Esophagus muscularis mucosa (tissue), 4 donors: ENCODE data around the gene RHOF. TPM values are rescaled to one million over a fixed set of nuclear protein-coding genes. Genes with fewer than 3 reads are reported as not detected.
A peak's percentile ranks its signal among the peaks of the same experiment; 100 is the strongest.

Source experiments
- DNase-seq: peaks from one replicate; pipeline ENCODE4 v3.0.0-alpha.2; 2017; ENCODE audit errors: extremely low spot score
- H3K27ac ChIP-seq, 4 donors: fragments of 200-600 bp; sonication (generic); replicated peaks in 1 of 4; 1 replicate in 3 of 4; 2 replicates in 1 of 4; pipeline ENCODE4 v1.5.1; 2016 to 2019; ENCODE audit warnings: mild to moderate bottlenecking in 1 of 4
- H3K27me3 ChIP-seq, 4 donors: fragments of 200-600 bp; sonication (generic); one replicate each; pipeline versions ENCODE4 v1.5.1 to v1.6.0; 2016 to 2019
- H3K36me3 ChIP-seq, 4 donors: fragments of 200-600 bp; sonication (generic); one replicate each; pipeline ENCODE4 v1.5.1; 2016 to 2019
- H3K4me1 ChIP-seq, 4 donors: fragments of 200-600 bp; sonication (generic); one replicate each; pipeline ENCODE4 v1.5.1; 2016 to 2019
- H3K4me3 ChIP-seq, 4 donors: fragments of 200-600 bp; sonication (generic); 1 replicate in 2 of 4; 2 replicates in 2 of 4; pipeline ENCODE4 v1.5.1; 2016 to 2019; ENCODE audit warnings: mild to moderate bottlenecking in 4 of 4, moderate library complexity in 1 of 4
- H3K9me3 ChIP-seq, 4 donors: fragments of 200-600 bp; sonication (generic); 1 replicate in 3 of 4; 2 replicates in 1 of 4; pipeline ENCODE4 v1.5.1; 2016 to 2019
- CTCF ChIP-seq, 3 experiments: fragments of 200-600 bp in 2 of 3; fragments of 450-650 bp in 1 of 3; sonication (generic) in 2 of 3; IDR thresholded peaks; one replicate each; pipeline ENCODE4 v1.5.1; 2017 to 2019; ENCODE audit warnings: antibody characterized with exemption in 3 of 3, mild to moderate bottlenecking in 2 of 3, moderate library complexity in 1 of 3
- EP300 ChIP-seq: sonication (generic); formaldehyde crosslinking; IDR thresholded peaks from one replicate; pipeline ENCODE4 v1.6.1; 2017; ENCODE audit warnings: antibody characterized with exemption
- POLR2A ChIP-seq: fragments of 450-650 bp; IDR thresholded peaks from one replicate; pipeline ENCODE4 v1.6.1; 2017; ENCODE audit warnings: antibody characterized with exemption, moderate library complexity, mild to moderate bottlenecking, low read depth
- POLR2AphosphoS5 ChIP-seq, 2 donors: sonication (generic); formaldehyde crosslinking; IDR thresholded peaks; one replicate each; pipeline ENCODE4 v1.6.1; 2017; ENCODE audit warnings: antibody characterized with exemption in 2 of 2
- WGBS: methylation state at CpG from one replicate; pipeline ENCODE4 v1.1.5; 2018; 5-methylcytosine and 5-hydroxymethylcytosine counted together
- intact Hi-C: fragments of 100-400 bp; cut with DNase I; formaldehyde crosslinking; loops from one replicate; pipeline ENCODE4 v1.15.1; 2023
- total RNA-seq, 4 donors: library from RNA; depleted of rRNA; stranded (reverse); fragments of >200 nt; gene quantifications; one replicate each; pipeline versions ENCODE4 v1.1.0 to v1.2.1, GENCODE V29; 2016

RHOF gene
- total RNA-seq = 10 to 100 TPM in 3 of 4 donors, 1 to 10 TPM in 1; 7.0 to 23.2 (median 15.9) TPM

GRCh38 chr12:121793440-121793837 is at the start of gene RHOF:
RHOF (minus strand) TSS chr12:121793688; CDS start chr12:121793633, 55 bp downstream.
- Histone ChIP-seq H3K4me3 (peak within 1 kb of the TSS; percentile 59 to 64 (median 60)), H3K9me3 (no peaks in the 10 kb centered on the region), H3K36me3 (peaks cover 0 to 12% (median 9%) of the 10 kb centered on the region in 4 donors), H3K27me3 (no peaks in the 10 kb centered on the region), H3K27ac (peak within 1 kb of the TSS; percentile 97 to 100 (median 100)), H3K4me1 (peaks cover 61 to 74% (median 71%) of the 10 kb centered on the region in 4 donors)
- WGBS = no CpG with 5 or more reads among the region's 36 CpGs
- intact Hi-C loops = no loop called here
- no peak for TF ChIP-seq EP300
- no peak for TF ChIP-seq POLR2AphosphoS5 (IDR thresholded peaks at IDR 0.05)
- no peak for TF ChIP-seq POLR2A
- no peak for TF ChIP-seq CTCF (IDR thresholded peaks at IDR 0.05)
- no peak for DNase-seq

GRCh38 chr12:121839993-121840761 is 46.7 kb upstream of the RHOF start:
- Histone ChIP-seq H3K27ac (peak overlapping the region; percentile 57 to 78 (median 64)), H3K4me3 (peak overlapping the region; percentile 57 to 69 (median 60)), H3K27me3 (peaks cover 0 to 3% (median 0%) of the 10 kb centered on the region in 4 donors), H3K4me1 (peaks cover 6 to 15% (median 14%) of the 10 kb centered on the region in 4 donors), H3K36me3 (no peaks in the 10 kb centered on the region), H3K9me3 (no peaks in the 10 kb centered on the region)
- intact Hi-C loops = loop anchor here (2.0 kb wide), 1 partner anchor 49 kb away; the partner anchor contains the start of gene PSMD9
- TF ChIP-seq POLR2A = no peak
- TF ChIP-seq CTCF (IDR thresholded peaks at IDR 0.05) = no peak
- TF ChIP-seq POLR2AphosphoS5 (IDR thresholded peaks at IDR 0.05) = no peak
- TF ChIP-seq EP300 = no peak
- no peak for DNase-seq
- WGBS = 75% methylated on average over 24 of the region's 24 CpGs

- Histone ChIP-seq H3K9me3 (no peaks in the 10 kb centered on the region), H3K4me1 (peaks cover 6 to 15% (median 14%) of the 10 kb centered on the region in 4 donors), H3K27ac (peak overlapping the region; percentile 57 to 78 (median 64)), H3K27me3 (peaks cover 0 to 3% (median 0%) of the 10 kb centered on the region in 4 donors), H3K4me3 (peak overlapping the region; percentile 57 to 69 (median 60)), H3K36me3 (no peaks in the 10 kb centered on the region)
- peak; percentile 40 to 63 (median 59) for TF ChIP-seq CTCF (IDR thresholded peaks at IDR 0.05)
- no peak for TF ChIP-seq POLR2A
- peak; percentile 85 to 89 for TF ChIP-seq POLR2AphosphoS5 (IDR thresholded peaks at IDR 0.05)
- TF ChIP-seq EP300 = no peak
- 21% methylated on average over 31 of the region's 53 CpGs for WGBS
- intact Hi-C loops = loop anchor here (2.0 kb wide), 1 partner anchor 49 kb away; the partner anchor contains the start of gene PSMD9
- DNase-seq = peak; percentile 99
Observed at GRCh38 chr12:121839106-121839992, 45.9 kb upstream of the RHOF start.

GRCh38 chr12:121838126-121838525 is 44.6 kb upstream of the RHOF start:
- Histone ChIP-seq H3K27me3 (peaks cover 0 to 3% (median 0%) of the 10 kb centered on the region in 4 donors), H3K9me3 (no peaks in the 10 kb centered on the region), H3K4me1 (peaks cover 6 to 15% (median 14%) of the 10 kb centered on the region in 4 donors), H3K36me3 (no peaks in the 10 kb centered on the region), H3K4me3 (no peak overlapping the region), H3K27ac (no peak overlapping the region)
- WGBS = 82% methylated on average over 5 of the region's 5 CpGs
- no peak for TF ChIP-seq EP300
- intact Hi-C loops = loop anchor here (2.0 kb wide), 1 partner anchor 51 kb away; the partner anchor contains the start of gene PSMD9
- DNase-seq = no peak
